Measurements from ENCODE around the gene GLOD4. TPM values are rescaled to one million over a fixed set of nuclear protein-coding genes. Genes with fewer than 3 reads are reported as not detected.
"Not testable (repeated sequence)": the region's sequence is repeated elsewhere in the genome, so short reads cannot be mapped to it uniquely, and the experiment has no call there.

Gene GLOD4
- total RNA-seq, 2 donors from 2014 or later: 89.3 to 103 TPM

- TF ChIP-seq CTCF (IDR thresholded peaks at IDR 0.05): no peak
- peak overlapping the region; percentile 63 to 72 for H3K9ac ChIP-seq (ENCODE audit: low read depth in 2 of 2, low read length in 2 of 2)
- intact Hi-C loops (cut with DNase I): no loop called here
- peak overlapping the region; percentile 99 for H3K4me3 ChIP-seq
- H3K27ac ChIP-seq: peak overlapping the region; percentile 49
- no peaks in the 10 kb centered on the region for H3K27me3 ChIP-seq
- H3K9me3 ChIP-seq: no peaks in the 10 kb centered on the region
- peaks cover 8% of the 10 kb centered on the region for H3K36me3 ChIP-seq
- DNase-seq: peak; percentile 44
- H3K4me1 ChIP-seq: no peaks in the 10 kb centered on the region
These were observed 30.6 kb downstream of the GLOD4 start for GRCh38 chr17:751269-752001.

DNA sequence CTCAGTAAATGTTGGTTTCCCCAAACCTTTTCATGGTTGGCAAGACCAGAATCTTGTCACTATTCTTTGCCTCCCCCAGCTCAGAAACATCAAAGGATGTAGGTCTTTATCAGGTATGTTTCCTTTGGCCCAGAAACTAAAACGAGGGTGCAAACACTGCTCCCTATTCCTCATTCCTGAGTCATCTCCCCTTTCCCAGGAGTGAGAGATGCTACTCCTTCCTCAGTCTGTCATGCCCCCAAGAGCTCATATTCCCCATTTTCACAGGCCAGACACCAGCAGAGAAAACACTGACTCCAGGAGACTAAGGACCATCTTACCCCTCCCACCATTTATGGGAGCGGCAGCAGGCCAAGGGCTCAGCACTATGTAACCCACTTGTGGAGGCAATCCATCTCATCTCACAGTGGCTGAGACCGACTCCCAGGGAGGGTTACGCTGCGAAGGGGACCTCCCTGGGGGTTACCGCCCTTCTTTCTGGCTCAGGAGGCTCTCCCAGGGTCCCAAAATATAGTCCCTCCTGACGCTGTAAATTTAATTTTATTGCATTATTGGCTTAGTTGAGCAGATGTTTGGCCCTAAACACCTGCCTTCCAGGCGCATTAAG is 31.5 kb downstream of the GLOD4 start:
- Histone ChIP-seq H3K36me3 (peaks cover 8% of the 10 kb centered on the region), H3K4me3 (peak overlapping the region; percentile 99), H3K9ac (ENCODE audit: low read depth in 2 of 2, low read length in 2 of 2) (peak overlapping the region; percentile 15 to 63), H3K27ac (no peak overlapping the region), H3K4me1 (no peaks in the 10 kb centered on the region), H3K9me3 (no peaks in the 10 kb centered on the region), H3K27me3 (no peaks in the 10 kb centered on the region)
- intact Hi-C loops (cut with DNase I): no loop called here
- no peak for TF ChIP-seq CTCF (IDR thresholded peaks at IDR 0.05)
- DNase-seq: no peak

DNA sequence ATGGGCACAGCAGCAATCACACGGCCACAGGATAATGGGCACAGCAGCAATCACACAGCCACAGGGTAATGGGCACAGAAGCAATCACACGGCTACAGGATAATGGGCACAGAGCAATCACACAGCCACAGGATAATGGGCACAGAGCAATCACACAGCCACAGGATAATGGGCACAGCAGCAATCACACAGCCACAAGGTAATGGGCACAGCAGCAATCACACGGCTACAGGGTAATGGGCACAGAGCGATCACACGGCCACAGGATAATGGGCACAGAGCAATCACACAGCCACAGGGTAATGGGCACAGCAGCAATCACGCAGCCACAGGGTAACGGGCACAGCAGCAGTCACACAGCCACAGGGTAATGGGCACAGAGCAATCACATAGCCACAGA is 32.7 kb downstream of the GLOD4 start:
- H3K36me3 ChIP-seq; intact Hi-C loops (cut with DNase I); H3K9ac ChIP-seq (ENCODE audit: low read depth in 2 of 2, low read length in 2 of 2): not testable (repeated sequence)

GRCh38 chr17:748604-749003 is 33.5 kb downstream of the GLOD4 start:
- H3K27me3 ChIP-seq; H3K9ac ChIP-seq (ENCODE audit: low read depth in 2 of 2, low read length in 2 of 2); DNase-seq; intact Hi-C loops (cut with DNase I); H3K36me3 ChIP-seq; H3K27ac ChIP-seq; H3K4me3 ChIP-seq; H3K4me1 ChIP-seq; H3K9me3 ChIP-seq: not testable (repeated sequence)

More for the DNA sequence above, 32.7 kb downstream of the GLOD4 start:
- not testable (repeated sequence) for H3K4me1 ChIP-seq, H3K4me3 ChIP-seq, H3K27me3 ChIP-seq, H3K9me3 ChIP-seq, DNase-seq, H3K27ac ChIP-seq

- H3K4me3 ChIP-seq: no peak overlapping the region
- no peaks in the 10 kb centered on the region for H3K9me3 ChIP-seq
- no peak for TF ChIP-seq CTCF (IDR thresholded peaks at IDR 0.05)
- no peak overlapping the region for H3K27ac ChIP-seq
- H3K36me3 ChIP-seq: peaks cover 8% of the 10 kb centered on the region
- no peaks in the 10 kb centered on the region for H3K4me1 ChIP-seq
- no peaks in the 10 kb centered on the region for H3K27me3 ChIP-seq
- no peak for DNase-seq
- intact Hi-C loops (cut with DNase I): no loop called here
- H3K9ac ChIP-seq (ENCODE audit: low read depth in 2 of 2, low read length in 2 of 2): no peak overlapping the region
These were observed 35.1 kb downstream of the GLOD4 start for GRCh38 chr17:746783-747629.

- no peak overlapping the region for H3K9ac ChIP-seq (ENCODE audit: low read depth in 2 of 2, low read length in 2 of 2)
- no peak for DNase-seq
- TF ChIP-seq CTCF (IDR thresholded peaks at IDR 0.05): no peak
- no peak overlapping the region for H3K27ac ChIP-seq
- no peaks in the 10 kb centered on the region for H3K9me3 ChIP-seq
- H3K4me1 ChIP-seq: no peaks in the 10 kb centered on the region
- intact Hi-C loops (cut with DNase I): no loop called here
- no peak overlapping the region for H3K4me3 ChIP-seq
- H3K27me3 ChIP-seq: no peaks in the 10 kb centered on the region
- peaks cover 8% of the 10 kb centered on the region for H3K36me3 ChIP-seq
These were observed 35.9 kb downstream of the GLOD4 start for GRCh38 chr17:746181-746580.
